NT2/D1 (cell line): ENCODE results near the gene IKZF4.
"Not testable (repeated sequence)": the region's sequence is repeated elsewhere in the genome, so short reads cannot be mapped to it uniquely, and the experiment has no call there.

Experiments
- DNase-seq: peaks from one replicate; pipeline ENCODE4 v3.0.0-alpha.2; 2011; ENCODE audit warnings: low read depth, low spot score
- H3K27me3 ChIP-seq: 2 replicates; pipeline ENCODE4 v1.6.0; 2011; ENCODE audit warnings: mild to moderate bottlenecking; ENCODE audit not compliant: insufficient read length, insufficient read depth
- H3K36me3 ChIP-seq: 2 replicates; pipeline ENCODE4 v1.6.1; 2011; ENCODE audit warnings: mild to moderate bottlenecking, low read length, mixed read lengths; ENCODE audit not compliant: insufficient read depth, insufficient read length
- H3K4me1 ChIP-seq: 2 replicates; pipeline ENCODE4 v1.5.1; 2011; ENCODE audit not compliant: insufficient read depth, insufficient read length
- H3K4me3 ChIP-seq: 2 replicates; pipeline ENCODE4 v1.5.1; 2011; ENCODE audit warnings: low read depth; ENCODE audit not compliant: insufficient read length
- H3K9ac ChIP-seq: 2 replicates; pipeline ENCODE4 v1.6.0; 2011; ENCODE audit warnings: low read depth; ENCODE audit not compliant: insufficient read length
- H3K9me3 ChIP-seq: 2 replicates; pipeline ENCODE4 v1.5.1; 2011; ENCODE audit warnings: mild to moderate bottlenecking, low read length; ENCODE audit not compliant: insufficient read depth
- SUZ12 ChIP-seq: IDR thresholded peaks from 2 replicates; pipeline ENCODE4 v1.6.1; 2011; ENCODE audit not compliant: insufficient read length, insufficient read depth; ENCODE audit errors: extremely low read depth
- YY1 ChIP-seq: IDR thresholded peaks from 2 replicates; pipeline ENCODE4 v1.6.1; 2011; ENCODE audit not compliant: insufficient read length, insufficient read depth
- ZNF274 ChIP-seq: IDR thresholded peaks from 2 replicates; pipeline ENCODE4 v1.6.1; 2011; ENCODE audit warnings: mild to moderate bottlenecking, low read depth, low read length

Gene IKZF4

DNA sequence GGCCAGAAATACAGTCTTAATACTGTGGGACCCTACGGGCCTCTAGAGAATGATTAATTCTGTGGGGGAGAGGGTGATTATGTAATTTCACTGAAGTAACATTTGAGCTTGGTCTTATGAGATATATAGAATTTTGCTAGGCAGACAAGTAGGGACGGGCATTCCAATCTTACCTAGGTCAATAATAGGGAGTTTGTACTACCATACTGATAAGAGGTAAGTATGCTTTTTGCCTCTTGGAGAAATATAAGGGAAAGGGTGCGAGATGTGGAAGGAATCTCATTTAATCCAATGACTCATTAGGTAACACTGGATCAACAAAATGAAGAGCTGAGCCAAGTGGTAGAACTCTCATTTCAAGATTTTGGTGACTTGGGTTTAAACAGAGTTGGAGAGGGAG is 41.8 kb upstream of the IKZF4 start:
- Histone ChIP-seq H3K4me3 (no peak overlapping the region), H3K27me3 (no peaks in the 10 kb centered on the region), H3K9me3 (no peaks in the 10 kb centered on the region), H3K9ac (no peak overlapping the region), H3K36me3 (peaks cover 62% of the 10 kb centered on the region), H3K4me1 (no peaks in the 10 kb centered on the region)
- TF ChIP-seq SUZ12 (no peak), YY1 (no peak), ZNF274 (no peak)
- DNase-seq = no peak

DNA sequence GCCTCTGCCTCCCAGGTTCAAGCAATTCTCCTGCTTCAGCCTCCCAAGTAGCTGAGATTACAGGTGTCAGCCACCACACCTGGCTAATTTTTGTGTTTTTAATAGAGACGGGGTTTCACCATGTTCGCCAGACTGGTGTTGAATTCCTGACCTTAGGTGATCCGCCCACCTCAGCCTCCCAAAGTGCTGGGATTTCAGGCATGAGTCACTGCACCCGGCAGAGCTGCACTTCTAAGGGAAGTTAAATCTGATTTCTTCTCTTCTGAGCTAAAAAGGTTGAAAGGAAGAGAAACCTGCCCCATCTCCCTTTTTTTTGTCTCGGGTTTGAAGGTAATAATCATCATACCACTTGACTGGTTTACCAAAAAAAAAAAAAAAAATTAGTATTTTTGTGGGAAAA is 39.0 kb upstream of the IKZF4 start:
- not testable (repeated sequence) for H3K27me3 ChIP-seq, H3K4me3 ChIP-seq, H3K9ac ChIP-seq, DNase-seq, H3K4me1 ChIP-seq, H3K9me3 ChIP-seq
- peaks cover 77% of the 10 kb centered on the region for H3K36me3 ChIP-seq

- Histone ChIP-seq H3K4me1 (no peaks in the 10 kb centered on the region), H3K9me3 (no peaks in the 10 kb centered on the region), H3K9ac (no peak overlapping the region), H3K4me3 (no peak overlapping the region), H3K27me3 (no peaks in the 10 kb centered on the region), H3K36me3 (peaks cover 77% of the 10 kb centered on the region)
- no peak for DNase-seq
- TF ChIP-seq ZNF274 (no peak), YY1 (no peak), SUZ12 (no peak)
Measured at GRCh38 chr12:55982319-55982936, 38.4 kb upstream of the IKZF4 start.

DNA sequence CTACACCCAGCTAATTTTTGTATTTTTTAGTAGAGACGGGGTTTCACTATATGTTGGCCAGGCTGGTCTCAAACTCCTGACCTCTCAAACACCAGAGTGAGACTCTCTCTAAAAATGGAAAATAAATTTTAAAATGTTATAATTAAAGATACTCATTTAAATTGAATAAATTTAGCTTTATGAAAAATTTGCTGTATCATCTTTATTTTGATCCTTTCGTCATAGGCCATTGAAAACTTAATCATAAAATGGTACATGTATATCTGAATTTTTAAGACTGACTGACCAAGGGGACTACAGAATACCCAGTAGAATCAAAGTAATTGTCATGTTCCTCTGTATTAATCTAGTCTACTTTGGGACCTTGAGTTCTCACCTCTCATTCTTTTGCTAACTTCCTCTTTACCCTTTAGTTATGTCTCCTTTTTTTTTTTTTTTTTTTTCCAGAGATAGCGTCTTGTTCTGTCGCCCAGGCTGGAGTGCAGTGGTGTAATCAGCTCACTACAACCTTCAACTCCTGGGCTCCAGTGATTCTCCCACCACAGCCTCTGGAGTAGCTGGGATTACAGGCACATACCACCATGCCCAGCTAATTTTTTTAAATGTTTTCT is 37.5 kb upstream of the IKZF4 start:
- no peaks in the 10 kb centered on the region for H3K27me3 ChIP-seq
- no peaks in the 10 kb centered on the region for H3K4me1 ChIP-seq
- no peak overlapping the region for H3K4me3 ChIP-seq
- H3K36me3 ChIP-seq = peaks cover 79% of the 10 kb centered on the region
- TF ChIP-seq ZNF274 (no peak), YY1 (no peak), SUZ12 (no peak)
- H3K9me3 ChIP-seq = no peaks in the 10 kb centered on the region
- DNase-seq = no peak
- no peak overlapping the region for H3K9ac ChIP-seq

- DNase-seq = no peak
- H3K36me3 ChIP-seq = peaks cover 83% of the 10 kb centered on the region
- TF ChIP-seq ZNF274 (no peak), SUZ12 (no peak), YY1 (no peak)
- H3K4me3 ChIP-seq = no peak overlapping the region
- H3K27me3 ChIP-seq = no peaks in the 10 kb centered on the region
- no peak overlapping the region for H3K9ac ChIP-seq
- no peaks in the 10 kb centered on the region for H3K9me3 ChIP-seq
- H3K4me1 ChIP-seq = no peaks in the 10 kb centered on the region
Measured at GRCh38 chr12:55984861-55985260, 36.0 kb upstream of the IKZF4 start.

DNA sequence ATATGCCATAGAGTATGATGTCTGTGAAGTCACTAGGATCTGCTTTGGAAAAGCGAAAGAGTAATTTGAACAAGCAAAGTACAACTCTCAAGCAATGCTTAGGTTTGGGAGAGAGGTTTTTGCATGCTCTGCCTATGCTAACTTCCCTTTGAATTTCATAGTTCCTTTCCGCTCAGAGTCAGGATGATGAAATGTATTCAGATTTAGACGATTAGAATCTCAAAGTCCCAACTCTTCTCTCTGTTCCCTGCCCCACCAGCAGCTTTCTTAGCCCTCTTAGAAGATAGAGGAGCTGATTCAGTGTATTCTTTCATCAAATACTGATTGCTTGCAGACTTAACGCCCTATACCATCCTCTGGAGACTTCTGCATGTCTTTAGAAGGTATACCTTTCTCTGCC is 35.5 kb upstream of the IKZF4 start:
- no peaks in the 10 kb centered on the region for H3K27me3 ChIP-seq
- H3K4me1 ChIP-seq = no peaks in the 10 kb centered on the region
- no peak overlapping the region for H3K4me3 ChIP-seq
- H3K36me3 ChIP-seq = peaks cover 83% of the 10 kb centered on the region
- no peak overlapping the region for H3K9ac ChIP-seq
- no peak for DNase-seq
- no peaks in the 10 kb centered on the region for H3K9me3 ChIP-seq
- TF ChIP-seq SUZ12 = no peak
- no peak for TF ChIP-seq YY1
- no peak for TF ChIP-seq ZNF274

DNA sequence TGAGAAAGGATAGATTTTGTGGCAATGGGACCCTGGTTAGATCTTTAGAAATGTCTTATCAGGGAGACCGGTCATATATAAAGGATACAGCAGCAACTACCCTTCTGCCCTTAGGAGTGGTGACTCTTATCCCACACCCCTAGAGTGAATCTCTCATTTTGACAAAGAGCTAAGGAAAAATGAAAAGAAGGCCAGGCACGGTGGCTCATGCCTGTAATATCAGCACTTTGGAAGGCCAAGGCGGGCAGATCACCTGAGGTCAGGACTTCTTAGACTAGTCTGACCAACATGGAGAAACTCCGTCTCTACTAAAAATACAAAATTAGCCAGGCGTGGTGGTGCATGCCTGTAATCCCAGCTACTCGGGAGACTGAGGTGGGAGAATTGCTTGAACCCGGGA is 34.9 kb upstream of the IKZF4 start:
- H3K36me3 ChIP-seq = peaks cover 85% of the 10 kb centered on the region

DNA sequence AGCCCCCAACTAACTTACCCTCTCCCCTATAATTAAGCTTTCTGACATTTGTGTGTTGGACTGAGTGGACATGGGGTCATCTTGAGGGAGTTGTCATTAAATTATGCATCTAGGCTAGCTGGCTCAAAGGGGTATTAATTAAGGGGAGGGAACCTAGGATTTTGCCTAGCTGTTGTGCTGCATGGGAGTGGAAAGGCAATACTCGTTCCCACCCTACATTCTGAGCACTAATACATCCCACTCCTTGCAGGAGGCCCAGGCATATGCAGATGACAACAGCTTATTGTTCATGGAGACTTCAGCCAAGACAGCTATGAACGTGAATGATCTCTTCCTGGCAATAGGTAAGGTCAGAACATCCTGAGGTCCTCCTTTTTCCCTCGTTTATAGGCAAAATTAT is 29.7 kb upstream of the IKZF4 start:
- no peaks in the 10 kb centered on the region for H3K9me3 ChIP-seq
- no peak overlapping the region for H3K4me3 ChIP-seq
- H3K9ac ChIP-seq = no peak overlapping the region
- no peaks in the 10 kb centered on the region for H3K27me3 ChIP-seq
- DNase-seq = no peak
- TF ChIP-seq ZNF274 = no peak
- no peak for TF ChIP-seq SUZ12
- no peak for TF ChIP-seq YY1
- H3K4me1 ChIP-seq = no peaks in the 10 kb centered on the region
- peaks cover 91% of the 10 kb centered on the region for H3K36me3 ChIP-seq

More for the DNA sequence above, 34.9 kb upstream of the IKZF4 start:
- not testable (repeated sequence) for H3K4me1 ChIP-seq, DNase-seq, H3K9me3 ChIP-seq, H3K4me3 ChIP-seq, H3K9ac ChIP-seq, H3K27me3 ChIP-seq
